Activated naive CD8-positive, alpha-beta T cell treated with anti-CD3 and anti-CD28 coated beads for 36 hours (primary cell): ENCODE results near the gene FBN1. TPM values are rescaled to one million over a fixed set of nuclear protein-coding genes. Genes with fewer than 3 reads are reported as not detected.

Source experiments
- DNase-seq: peaks from one replicate; pipeline ENCODE4 v3.0.0; 2021
- H3K27ac Mint-ChIP-seq: one replicate; pipeline ENCODE4 v1.8.0; 2022; ENCODE audit warnings: mild to moderate bottlenecking, moderate library complexity, mixed read lengths
- H3K27me3 Mint-ChIP-seq: one replicate; pipeline ENCODE4 v1.8.0; 2022; ENCODE audit warnings: mild to moderate bottlenecking, mixed read lengths
- H3K36me3 Mint-ChIP-seq: one replicate; pipeline ENCODE4 v1.8.0; 2021; ENCODE audit warnings: mild to moderate bottlenecking, mixed read lengths
- H3K4me1 Mint-ChIP-seq: one replicate; pipeline ENCODE4 v1.8.0; 2021; ENCODE audit warnings: mixed read lengths
- H3K4me3 Mint-ChIP-seq: one replicate; pipeline ENCODE4 v1.8.0; 2022; ENCODE audit warnings: mild to moderate bottlenecking, moderate library complexity, mixed read lengths
- H3K9me3 Mint-ChIP-seq: one replicate; pipeline ENCODE4 v1.8.0; 2022; ENCODE audit warnings: mixed read lengths
- total RNA-seq, 2 experiments: library from RNA; stranded (reverse); gene quantifications; one replicate each; pipeline ENCODE4 v1.2.3, GENCODE V29; 2021

The FBN1 gene
- total RNA-seq, 2 experiments from 2014 or later: 0.22 to 0.29 TPM

GRCh38 chr15:48389691-48390143, 255.8 kb downstream of the FBN1 start:
- Mint-ChIP-seq H3K27ac (no peak overlapping the region), H3K4me3 (no peak overlapping the region)

GRCh38 chr15:48388910-48389309, 256.6 kb downstream of the FBN1 start:
- Mint-ChIP-seq H3K4me3 (no peak overlapping the region), H3K27me3 (peaks cover 8% of the 10 kb centered on the region), H3K9me3 (no peaks in the 10 kb centered on the region), H3K36me3 (no peaks in the 10 kb centered on the region), H3K4me1 (no peaks in the 10 kb centered on the region), H3K27ac (no peak overlapping the region)
- no peak for DNase-seq

More at GRCh38 chr15:48389691-48390143, 255.8 kb downstream of the FBN1 start:
- H3K9me3 Mint-ChIP-seq: no peaks in the 10 kb centered on the region
- no peak for DNase-seq
- peaks cover 8% of the 10 kb centered on the region for H3K27me3 Mint-ChIP-seq
- H3K36me3 Mint-ChIP-seq: no peaks in the 10 kb centered on the region
- no peaks in the 10 kb centered on the region for H3K4me1 Mint-ChIP-seq

- Mint-ChIP-seq H3K36me3 (no peaks in the 10 kb centered on the region), H3K27me3 (peaks cover 8% of the 10 kb centered on the region), H3K4me3 (no peak overlapping the region), H3K27ac (no peak overlapping the region), H3K4me1 (no peaks in the 10 kb centered on the region), H3K9me3 (no peaks in the 10 kb centered on the region)
- DNase-seq: no peak
Observed at GRCh38 chr15:48388016-48388851, 257.3 kb downstream of the FBN1 start.

- Mint-ChIP-seq H3K36me3 (no peaks in the 10 kb centered on the region), H3K27ac (no peak overlapping the region), H3K4me1 (no peaks in the 10 kb centered on the region), H3K27me3 (no peaks in the 10 kb centered on the region), H3K4me3 (no peak overlapping the region), H3K9me3 (no peaks in the 10 kb centered on the region)
- DNase-seq: no peak
Observed at GRCh38 chr15:48385031-48385830, 260.3 kb downstream of the FBN1 start.

GRCh38 chr15:48384616-48385015, 260.9 kb downstream of the FBN1 start:
- no peak for DNase-seq
- no peaks in the 10 kb centered on the region for H3K4me1 Mint-ChIP-seq
- no peaks in the 10 kb centered on the region for H3K36me3 Mint-ChIP-seq
- no peak overlapping the region for H3K4me3 Mint-ChIP-seq
- no peaks in the 10 kb centered on the region for H3K9me3 Mint-ChIP-seq
- H3K27ac Mint-ChIP-seq: no peak overlapping the region
- H3K27me3 Mint-ChIP-seq: no peaks in the 10 kb centered on the region

GRCh38 chr15:48383031-48383430, 262.5 kb downstream of the FBN1 start:
- DNase-seq: no peak
- Mint-ChIP-seq H3K4me3 (no peak overlapping the region), H3K36me3 (no peaks in the 10 kb centered on the region), H3K27me3 (no peaks in the 10 kb centered on the region), H3K9me3 (no peaks in the 10 kb centered on the region), H3K4me1 (no peaks in the 10 kb centered on the region), H3K27ac (no peak overlapping the region)

- Mint-ChIP-seq H3K27ac (no peak overlapping the region), H3K36me3 (no peaks in the 10 kb centered on the region), H3K9me3 (peaks cover 1% of the 10 kb centered on the region), H3K4me1 (no peaks in the 10 kb centered on the region), H3K4me3 (no peak overlapping the region), H3K27me3 (peaks cover 3% of the 10 kb centered on the region)
- no peak for DNase-seq
Observed at GRCh38 chr15:48381861-48382260, 263.6 kb downstream of the FBN1 start.

- H3K36me3 Mint-ChIP-seq: no peaks in the 10 kb centered on the region
- H3K4me1 Mint-ChIP-seq: no peaks in the 10 kb centered on the region
- H3K27me3 Mint-ChIP-seq: peaks cover 13% of the 10 kb centered on the region
- no peak for DNase-seq
- no peak overlapping the region for H3K27ac Mint-ChIP-seq
- peaks cover 1% of the 10 kb centered on the region for H3K9me3 Mint-ChIP-seq
- no peak overlapping the region for H3K4me3 Mint-ChIP-seq
Observed at GRCh38 chr15:48380198-48380597, 265.3 kb downstream of the FBN1 start.

- H3K4me3 Mint-ChIP-seq: no peak overlapping the region
- H3K9me3 Mint-ChIP-seq: peaks cover 1% of the 10 kb centered on the region
- H3K27ac Mint-ChIP-seq: no peak overlapping the region
- no peak for DNase-seq
- no peaks in the 10 kb centered on the region for H3K36me3 Mint-ChIP-seq
- H3K4me1 Mint-ChIP-seq: no peaks in the 10 kb centered on the region
- peaks cover 24% of the 10 kb centered on the region for H3K27me3 Mint-ChIP-seq
Observed at GRCh38 chr15:48375767-48376166, 269.7 kb downstream of the FBN1 start.

- Mint-ChIP-seq H3K4me3 (no peak overlapping the region), H3K36me3 (no peaks in the 10 kb centered on the region), H3K27ac (no peak overlapping the region), H3K4me1 (no peaks in the 10 kb centered on the region), H3K9me3 (peaks cover 1% of the 10 kb centered on the region), H3K27me3 (peaks cover 24% of the 10 kb centered on the region)
- DNase-seq: no peak
Observed at GRCh38 chr15:48374472-48374871, 271.0 kb downstream of the FBN1 start.

- no peaks in the 10 kb centered on the region for H3K36me3 Mint-ChIP-seq
- no peak overlapping the region for H3K27ac Mint-ChIP-seq
- peaks cover 1% of the 10 kb centered on the region for H3K9me3 Mint-ChIP-seq
- H3K4me3 Mint-ChIP-seq: no peak overlapping the region
- no peak for DNase-seq
- H3K27me3 Mint-ChIP-seq: peaks cover 24% of the 10 kb centered on the region
- no peaks in the 10 kb centered on the region for H3K4me1 Mint-ChIP-seq
Observed at GRCh38 chr15:48373821-48374451, 271.6 kb downstream of the FBN1 start.

- H3K4me1 Mint-ChIP-seq: no peaks in the 10 kb centered on the region
- no peak for DNase-seq
- no peak overlapping the region for H3K4me3 Mint-ChIP-seq
- H3K27ac Mint-ChIP-seq: no peak overlapping the region
- no peaks in the 10 kb centered on the region for H3K9me3 Mint-ChIP-seq
- H3K27me3 Mint-ChIP-seq: peaks cover 24% of the 10 kb centered on the region
- no peaks in the 10 kb centered on the region for H3K36me3 Mint-ChIP-seq
Observed at GRCh38 chr15:48371961-48372360, 273.5 kb downstream of the FBN1 start.

- H3K27ac Mint-ChIP-seq: no peak overlapping the region
Observed at GRCh38 chr15:48371550-48371949, 274.0 kb downstream of the FBN1 start.

GRCh38 chr15:48370460-48370859, 275.0 kb downstream of the FBN1 start:
- Mint-ChIP-seq H3K4me3 (no peak overlapping the region), H3K27me3 (peaks cover 16% of the 10 kb centered on the region), H3K4me1 (no peaks in the 10 kb centered on the region), H3K36me3 (no peaks in the 10 kb centered on the region), H3K9me3 (no peaks in the 10 kb centered on the region), H3K27ac (no peak overlapping the region)
- no peak for DNase-seq

More at GRCh38 chr15:48371550-48371949, 274.0 kb downstream of the FBN1 start:
- DNase-seq: no peak
- Mint-ChIP-seq H3K4me1 (no peaks in the 10 kb centered on the region), H3K36me3 (no peaks in the 10 kb centered on the region), H3K4me3 (no peak overlapping the region), H3K9me3 (no peaks in the 10 kb centered on the region), H3K27me3 (peaks cover 24% of the 10 kb centered on the region)

GRCh38 chr15:48367483-48367882, 278.0 kb downstream of the FBN1 start:
- no peak for DNase-seq
- Mint-ChIP-seq H3K27me3 (peaks cover 3% of the 10 kb centered on the region), H3K4me1 (no peaks in the 10 kb centered on the region), H3K36me3 (no peaks in the 10 kb centered on the region), H3K4me3 (no peak overlapping the region), H3K27ac (no peak overlapping the region), H3K9me3 (no peaks in the 10 kb centered on the region)
